GM12878 (cell line): ENCODE measurements around the gene PSMA2. TPM values are rescaled to one million over a fixed set of nuclear protein-coding genes. Genes with fewer than 3 reads are reported as not detected.

Source experiments
- ATAC-seq: fragments of 200-7000 bp; cut with Tn5 transposase; 3 replicates; pipeline ENCODE4 v1.9.1; 2020; ENCODE audit warnings: mild to moderate bottlenecking, moderate library complexity
- BruUV-seq: library from RNA; stranded (reverse); fragments of 400-500 nt; replicated peaks from 2 replicates; lab custom pipeline; 2021; lab: Mats Ljungman, UMichigan
- CTCF ChIA-PET: fragments of 300-600 bp; sonication (Branson Sonifier 250); formaldehyde crosslinking; extraction: SDS; loops from one replicate; lab custom pipeline; 2021; ENCODE audit warnings: inconsistent platforms; lab: Yijun Ruan, JAX
- POLR2A ChIA-PET: fragments of 350-600 bp; formaldehyde crosslinking; extraction: SDS; loops from one replicate; lab custom pipeline; 2021; ENCODE audit warnings: inconsistent platforms; lab: Charles Lee
- RAD21 ChIA-PET: fragments of 300-600 bp; sonication (Branson Sonifier 250); formaldehyde crosslinking; loops from one replicate; lab custom pipeline; 2023; ENCODE audit warnings: antibody characterized with exemption; ENCODE audit not compliant: unreplicated experiment; lab: Charles Lee
- SMC1A ChIA-PET: fragments of 300-600 bp; sonication (Branson Sonifier 250); formaldehyde crosslinking; loops from one replicate; lab custom pipeline; 2023; ENCODE audit not compliant: unreplicated experiment, uncharacterized antibody; lab: Charles Lee
- DNase-seq: peaks from one replicate; pipeline ENCODE4 v3.0.0-alpha.2; 2011; ENCODE audit warnings: low read depth, low spot score
- FAIRE-seq: peaks from 3 replicates; lab custom pipeline; 2011; peaks lifted over from hg19 to GRCh38; lab: Jason Lieb, UNC
- H2AFZ ChIP-seq: 2 replicates; pipeline ENCODE4 v1.6.0; 2011; ENCODE audit warnings: low read depth, low read length, control low read depth; ENCODE audit not compliant: control insufficient read depth
- H3K27ac ChIP-seq: 2 replicates; pipeline ENCODE4 v1.5.1; 2011; ENCODE audit warnings: control low read depth; ENCODE audit not compliant: control insufficient read depth, insufficient read depth
- H3K27me3 ChIP-seq, 2 experiments: replicated peaks in 1 of 2; 2 replicates each; pipeline versions ENCODE4 v1.6.0 to v1.6.1; 2011; ENCODE audit warnings: low read length in 1 of 2; ENCODE audit not compliant: control insufficient read depth in 2 of 2, insufficient read depth in 2 of 2
- H3K36me3 ChIP-seq, 2 experiments: 2 replicates each; pipeline ENCODE4 v1.5.1; 2011; ENCODE audit warnings: low read length in 1 of 2; ENCODE audit not compliant: control insufficient read depth in 2 of 2, insufficient read depth in 2 of 2
- H3K4me1 ChIP-seq: 2 replicates; pipeline ENCODE4 v1.6.1; 2011; ENCODE audit warnings: mild to moderate bottlenecking, low read length, moderate library complexity, mixed read lengths; ENCODE audit not compliant: control insufficient read depth, insufficient read depth
- H3K4me2 ChIP-seq: 2 replicates; pipeline ENCODE4 v1.6.0; 2011; ENCODE audit warnings: control low read depth; ENCODE audit not compliant: control insufficient read depth, insufficient read depth
- H3K4me3 ChIP-seq: fragments of 200-600 bp; sonication (generic); 2 replicates; pipeline ENCODE4 v1.5.1; 2016
- H3K79me2 ChIP-seq: 2 replicates; pipeline ENCODE4 v1.6.0; 2011; ENCODE audit warnings: low read length; ENCODE audit not compliant: control insufficient read depth, insufficient read depth
- H3K9ac ChIP-seq: 2 replicates; pipeline ENCODE4 v1.8.0; 2011; ENCODE audit warnings: low read length, control low read depth, mixed read lengths; ENCODE audit not compliant: control insufficient read depth, insufficient read depth
- H3K9me3 ChIP-seq: replicated peaks from 3 replicates; pipeline ENCODE4 v1.5.1; 2011; ENCODE audit warnings: mild to moderate bottlenecking, low read length; ENCODE audit not compliant: control insufficient read depth, insufficient read depth
- H4K20me1 ChIP-seq: 2 replicates; pipeline ENCODE4 v1.6.0; 2011; ENCODE audit not compliant: control insufficient read depth, insufficient read depth
- ATF2 ChIP-seq: IDR thresholded peaks from 2 replicates; pipeline ENCODE4 v1.6.1; 2012; ENCODE audit warnings: low read length, inconsistent platforms
- BHLHE40 ChIP-seq, 2 experiments: fragments of 450-650 bp in 1 of 2; IDR thresholded peaks; 2 replicates each; pipeline ENCODE4 v1.6.1; 2011 to 2017; ENCODE audit warnings: low read depth in 2 of 2, borderline replicate concordance in 1 of 2, improper control_type of control experiment in 1 of 2, low read length in 1 of 2, mild to moderate bottlenecking in 1 of 2
- CBX5 ChIP-seq: sonication (generic); IDR thresholded peaks from 2 replicates; pipeline ENCODE4 v1.6.1; 2016; ENCODE audit warnings: low read depth, moderate library complexity, mild to moderate bottlenecking, inconsistent platforms
- CEBPZ ChIP-seq: fragments of 150-350 bp; IDR thresholded peaks from 2 replicates; pipeline ENCODE4 v1.6.1; 2016; ENCODE audit warnings: low read depth, low read length
- CHD2 ChIP-seq: IDR thresholded peaks from 2 replicates; pipeline ENCODE4 v1.6.1; 2011; ENCODE audit warnings: low read depth, low read length, improper control_type of control experiment, borderline replicate concordance
- CTCF ChIP-seq, 3 experiments: IDR thresholded peaks in 2 of 3; conservative IDR thresholded peaks in 1 of 3; 2 replicates each; pipeline ENCODE4 v1.5.1; 2011; ENCODE audit warnings: low read depth in 3 of 3, low read length in 3 of 3, mild to moderate bottlenecking in 3 of 3, control low read depth in 2 of 3, moderate library complexity in 2 of 3, inconsistent platforms in 1 of 3, mixed read lengths in 1 of 3; ENCODE audit not compliant: control insufficient read depth in 2 of 3, insufficient read depth in 1 of 3; ENCODE audit errors: extremely low read depth in 1 of 3
- EGR1 ChIP-seq, 2 experiments: IDR thresholded peaks; 1 replicate in 1 of 2; 2 replicates in 1 of 2; pipeline ENCODE4 v1.6.1; 2011 to 2012; ENCODE audit warnings: low read depth in 2 of 2, low read length in 2 of 2, borderline replicate concordance in 1 of 2, mild to moderate bottlenecking in 1 of 2, moderate library complexity in 1 of 2
- IKZF1 ChIP-seq: fragments of 450-650 bp; conservative IDR thresholded peaks from 2 replicates; pipeline ENCODE4 v1.6.1; 2017; ENCODE audit warnings: antibody characterized with exemption, mild to moderate bottlenecking
- NR2C2 ChIP-seq: IDR thresholded peaks from 2 replicates; pipeline ENCODE4 v1.6.1; 2011; ENCODE audit warnings: borderline replicate concordance, low read depth; ENCODE audit not compliant: control insufficient read depth, insufficient read length
- NRF1 ChIP-seq: conservative IDR thresholded peaks from 2 replicates; pipeline ENCODE4 v1.6.1; 2011; ENCODE audit warnings: mild to moderate bottlenecking, low read depth, low read length, improper control_type of control experiment
- PAX5 ChIP-seq: IDR thresholded peaks from 2 replicates; pipeline ENCODE4 v1.6.1; 2011; ENCODE audit warnings: low read depth, low read length, borderline replicate concordance
- SIN3A ChIP-seq: IDR thresholded peaks from 2 replicates; pipeline ENCODE4 v1.6.1; 2012; ENCODE audit warnings: low read depth, low read length, improper control_type of control experiment
- SIX5 ChIP-seq: IDR thresholded peaks from 2 replicates; pipeline ENCODE4 v1.6.1; 2011; ENCODE audit warnings: mild to moderate bottlenecking, low read depth, low read length, moderate library complexity; ENCODE audit not compliant: severe bottlenecking
- SMARCA5 ChIP-seq: fragments of 450-650 bp; IDR thresholded peaks from 2 replicates; pipeline ENCODE4 v1.6.1; 2017; ENCODE audit warnings: mild to moderate bottlenecking
- SUZ12 ChIP-seq: fragments of 200-600 bp; sonication (generic); IDR thresholded peaks from one replicate; pipeline ENCODE4 v1.6.1; 2018; ENCODE audit warnings: antibody characterized with exemption, mild to moderate bottlenecking; ENCODE audit not compliant: unreplicated experiment
- TAF1 ChIP-seq: IDR thresholded peaks from 2 replicates; pipeline ENCODE4 v1.6.1; 2011; ENCODE audit warnings: mild to moderate bottlenecking, low read depth, low read length, borderline replicate concordance
- WRNIP1 ChIP-seq: IDR thresholded peaks from 2 replicates; pipeline ENCODE4 v1.6.1; 2011; ENCODE audit warnings: low read depth, low read length, improper control_type of control experiment, borderline replicate concordance
- YBX1 ChIP-seq: fragments of 450-650 bp; IDR thresholded peaks from 2 replicates; pipeline ENCODE4 v1.6.1; 2016; ENCODE audit warnings: antibody characterized with exemption
- whole genome bisulfite sequencing: methylation state at CpG from one replicate; pipeline ENCODE4 v1.1.6; 2016; ENCODE audit warnings: low lambda C conversion rate; ENCODE audit not compliant: insufficient replicate concordance, insufficient coverage; ENCODE audit errors: missing lambda C conversion rate; 5-methylcytosine and 5-hydroxymethylcytosine counted together
- in situ Hi-C: fragments of 300-500 bp; cut with MboI; formaldehyde crosslinking; loops from 9 replicates; pipeline ENCODE4 v1.14.3; 2018; ENCODE audit warnings: mixed read lengths
- intact Hi-C: fragments of 100-400 bp; cut with micrococcal nuclease; formaldehyde crosslinking; loops from one replicate; pipeline ENCODE4 v1.14.2; 2022; ENCODE audit not compliant: unreplicated experiment
- polyA plus RNA-seq, 11 experiments: library from polyadenylated mRNA; depleted of rRNA in 4 of 11; unstranded in 6 of 11; stranded (reverse) in 5 of 11; fragments of >200 nt; fragmentation: Nextera tagmentation in 4 of 11; fragmentation: Illumina TruSeq in 1 of 11; extraction: Ambion mirVana in 4 of 11; extraction: Trizol in 1 of 11; gene quantifications; 1 replicate in 1 of 11; 2 replicates in 10 of 11; pipeline versions ENCODE4 v1.2.1 to v1.2.3, GENCODE V29; 2011 to 2016; ENCODE audit warnings: inconsistent platforms in 2 of 11, missing spikeins in 2 of 11, low read depth in 1 of 11
- total RNA-seq, 4 experiments: library from RNA; depleted of rRNA in 3 of 4; stranded (reverse); fragments of >200 nt in 3 of 4; fragmentation: Illumina TruSeq in 1 of 4; extraction: Trizol in 1 of 4; gene quantifications; 2 replicates each; pipeline versions ENCODE4 v1.2.1 to v1.2.3, GENCODE V29; 2013 to 2021

Gene PSMA2
- total and polyA plus RNA-seq, 10 of the 15 experiments (the other 5 are each of a cell fraction or from before 2014, with no cell fraction given): 129 to 1,223 (median 317) TPM

GRCh38 chr7:42950417-42950816, 18.4 kb upstream of the PSMA2 start:
- no peak overlapping the region for H2AFZ ChIP-seq
- no peaks in the 10 kb centered on the region for H3K79me2 ChIP-seq
- POLR2A ChIA-PET: no interaction called here
- no peaks in the 10 kb centered on the region; the same call in 2 of the 3 replicates for H3K9me3 ChIP-seq
- in situ Hi-C loops: no loop called here
- no peak overlapping the region for H3K27ac ChIP-seq
- RAD21 ChIA-PET: interaction anchor here (1.3 kb wide), 1 partner anchor 10 kb away, joined by 5 read pairs; no protein-coding TSS in a partner anchor
- intact Hi-C loops: no loop called here
- BruUV-seq: no TSS peak
- 33% methylated on average over 3 of the region's 3 CpGs for WGBS
- CTCF ChIA-PET: interaction anchor here (0.7 to 1.3 kb wide), 4 partner anchors 9 to 158 kb away, joined by 3 to 4 read pairs (median 3); no protein-coding TSS in a partner anchor
- no peaks in the 10 kb centered on the region for H4K20me1 ChIP-seq
- no peak overlapping the region for H3K9ac ChIP-seq
- TF ChIP-seq PAX5 (no peak), SUZ12 (no peak), SIN3A (no peak), WRNIP1 (no peak), IKZF1 (no peak), TAF1 (no peak), SMARCA5 (no peak), ATF2 (no peak), SIX5 (no peak), BHLHE40 (IDR thresholded peaks at IDR 0.05; ENCODE audit: borderline replicate concordance in 1 of 2, low read depth in 2 of 2, low read length in 1 of 2) (no peak), NR2C2 (no peak), EGR1 (IDR thresholded peaks at IDR 0.05; ENCODE audit: borderline replicate concordance in 1 of 2, low read depth in 2 of 2, low read length in 2 of 2) (no peak), CBX5 (no peak), CTCF (IDR thresholded peaks at IDR 0.05 in 2 of 3, conservative IDR thresholded peaks at IDR 0.05 in 1 of 3; ENCODE audit: control insufficient read depth in 2 of 3, extremely low read depth in 1 of 3, insufficient read depth in 1 of 3, low read depth in 3 of 3, low read length in 3 of 3) (no peak), CHD2 (no peak), NRF1 (no peak), YBX1 (no peak), CEBPZ (no peak)
- SMC1A ChIA-PET: interaction anchor here (1.0 to 2.0 kb wide), 2 partner anchors 9 to 10 kb away, joined by 4 to 8 read pairs; no protein-coding TSS in a partner anchor
- peaks cover 1% of the 10 kb centered on the region; the same call in 1 of the 2 replicates for H3K4me1 ChIP-seq
- no peak overlapping the region for H3K4me2 ChIP-seq
- H3K36me3 ChIP-seq: no peaks in the 10 kb centered on the region
- DNase-seq: no peak
- no peak overlapping the region for H3K4me3 ChIP-seq
- no peaks in the 10 kb centered on the region for H3K27me3 ChIP-seq
- ATAC-seq: no peak
- no peak for FAIRE-seq
